Smooth muscle cell (in vitro differentiated cells): ENCODE measurements around the gene PCSK7. TPM values are rescaled to one million over a fixed set of nuclear protein-coding genes. Genes with fewer than 3 reads are reported as not detected.
A peak's percentile ranks its signal among the peaks of the same experiment; 100 is the strongest.

Experiments used
- DNase-seq: peaks from one replicate; lab custom pipeline; 2025; ENCODE audit not compliant: unreplicated experiment; lab: John Stamatoyannopoulos, UW
- H2AFZ ChIP-seq: fragments of 200-600 bp; sonication (generic); 2 replicates; pipeline ENCODE4 v1.6.0; 2016; ENCODE audit warnings: antibody characterized with exemption, low read depth, mild to moderate bottlenecking
- H3F3A ChIP-seq: fragments of 200-600 bp; sonication (generic); 2 replicates; pipeline ENCODE4 v1.6.0; 2017; ENCODE audit warnings: antibody characterized with exemption, low read depth
- H3K27ac ChIP-seq: fragments of 200-600 bp; sonication (generic); 2 replicates; pipeline ENCODE4 v1.5.1; 2016; ENCODE audit warnings: low read depth, mild to moderate bottlenecking
- H3K27me3 ChIP-seq: fragments of 200-600 bp; sonication (generic); 2 replicates; pipeline ENCODE4 v1.6.1; 2016; ENCODE audit warnings: low read depth, mild to moderate bottlenecking
- H3K36me3 ChIP-seq: fragments of 200-600 bp; sonication (generic); 2 replicates; pipeline ENCODE4 v1.5.1; 2016; ENCODE audit warnings: low read depth
- H3K4me1 ChIP-seq: fragments of 200-600 bp; sonication (generic); 2 replicates; pipeline ENCODE4 v1.5.1; 2016; ENCODE audit warnings: low read depth
- H3K4me2 ChIP-seq: fragments of 200-600 bp; sonication (generic); 2 replicates; pipeline ENCODE4 v1.6.0; 2016; ENCODE audit warnings: mild to moderate bottlenecking
- H3K4me3 ChIP-seq: fragments of 200-600 bp; sonication (generic); 2 replicates; pipeline ENCODE4 v1.5.1; 2016; ENCODE audit warnings: mild to moderate bottlenecking
- H3K79me2 ChIP-seq: fragments of 200-600 bp; sonication (generic); 2 replicates; pipeline ENCODE4 v1.6.0; 2016; ENCODE audit warnings: low read depth, mild to moderate bottlenecking
- H3K9ac ChIP-seq: fragments of 200-600 bp; sonication (generic); 2 replicates; pipeline ENCODE4 v1.6.0; 2016; ENCODE audit warnings: low read depth
- H3K9me3 ChIP-seq: fragments of 200-600 bp; sonication (generic); replicated peaks from 2 replicates; pipeline ENCODE4 v1.5.1; 2016; ENCODE audit warnings: low read depth
- H4K20me1 ChIP-seq: fragments of 200-600 bp; sonication (generic); 2 replicates; pipeline ENCODE4 v1.6.0; 2016; ENCODE audit warnings: low read depth
- CTCF ChIP-seq: fragments of 200-600 bp; sonication (generic); IDR thresholded peaks from 2 replicates; pipeline ENCODE4 v1.5.1; 2017; ENCODE audit warnings: borderline replicate concordance, mild to moderate bottlenecking, antibody characterized with exemption; ENCODE audit not compliant: insufficient read depth, poor library complexity, severe bottlenecking
- WGBS: methylation state at CpG from one replicate; pipeline ENCODE4 v1.1.7; 2016; ENCODE audit warnings: low lambda C conversion rate; 5-methylcytosine and 5-hydroxymethylcytosine counted together
- polyA plus RNA-seq: library from polyadenylated mRNA; unstranded; fragments of >200 nt; fragmentation: Nextera tagmentation; extraction: Ambion mirVana; gene quantifications from 2 replicates; pipeline ENCODE4 v1.2.1, GENCODE V29; 2016
- total RNA-seq: library from RNA; depleted of rRNA; stranded (reverse); fragments of >200 nt; gene quantifications from 2 replicates; pipeline ENCODE4 v1.2.3, GENCODE V29; 2014

PCSK7 gene
- total and polyA plus RNA-seq, 2 experiments from 2014 or later: 20.8 to 23.5 TPM

GRCh38 chr11:117177534-117178209, 54.2 kb downstream of the PCSK7 start:
- H3K9ac ChIP-seq: peak overlapping the region; percentile 85
- peaks cover 4% of the 10 kb centered on the region for H3K79me2 ChIP-seq
- H4K20me1 ChIP-seq: peaks cover 7% of the 10 kb centered on the region
- no peaks in the 10 kb centered on the region for H3K27me3 ChIP-seq
- no peak overlapping the region for H2AFZ ChIP-seq
- peaks cover 20% of the 10 kb centered on the region for H3K4me1 ChIP-seq
- peaks cover 15% of the 10 kb centered on the region for H3F3A ChIP-seq
- H3K4me3 ChIP-seq: peak overlapping the region; percentile 76
- H3K27ac ChIP-seq: peak overlapping the region; percentile 74
- H3K4me2 ChIP-seq: peak overlapping the region; percentile 91
- no peak for DNase-seq
- no peaks in the 10 kb centered on the region for H3K9me3 ChIP-seq
- TF ChIP-seq CTCF: no peak
- no peaks in the 10 kb centered on the region for H3K36me3 ChIP-seq
- WGBS: 95% methylated on average over 10 of the region's 10 CpGs

GRCh38 chr11:117176186-117176585, 55.7 kb downstream of the PCSK7 start:
- H3K9ac ChIP-seq: no peak overlapping the region
- H3K27ac ChIP-seq: no peak overlapping the region
- no peak overlapping the region for H3K4me2 ChIP-seq
- H2AFZ ChIP-seq: no peak overlapping the region
- H3K79me2 ChIP-seq: peaks cover 4% of the 10 kb centered on the region
- H3K36me3 ChIP-seq: no peaks in the 10 kb centered on the region
- H3F3A ChIP-seq: peaks cover 23% of the 10 kb centered on the region
- no peak for DNase-seq
- no peak for TF ChIP-seq CTCF
- peaks cover 33% of the 10 kb centered on the region for H3K4me1 ChIP-seq
- H4K20me1 ChIP-seq: peaks cover 19% of the 10 kb centered on the region
- 100% methylated on average over 1 of the region's 1 CpG for WGBS
- no peak overlapping the region for H3K4me3 ChIP-seq
- H3K9me3 ChIP-seq: no peaks in the 10 kb centered on the region
- no peaks in the 10 kb centered on the region for H3K27me3 ChIP-seq

GRCh38 chr11:117175781-117176180, 56.1 kb downstream of the PCSK7 start:
- peaks cover 23% of the 10 kb centered on the region for H4K20me1 ChIP-seq
- H3K79me2 ChIP-seq: peaks cover 3% of the 10 kb centered on the region
- no peak for TF ChIP-seq CTCF
- no peak overlapping the region for H2AFZ ChIP-seq
- H3K9ac ChIP-seq: no peak overlapping the region
- peaks cover 37% of the 10 kb centered on the region for H3K4me1 ChIP-seq
- H3K4me3 ChIP-seq: no peak overlapping the region
- H3K36me3 ChIP-seq: no peaks in the 10 kb centered on the region
- peaks cover 26% of the 10 kb centered on the region for H3F3A ChIP-seq
- H3K27me3 ChIP-seq: no peaks in the 10 kb centered on the region
- no peak for DNase-seq
- H3K9me3 ChIP-seq: no peaks in the 10 kb centered on the region
- no peak overlapping the region for H3K4me2 ChIP-seq
- no peak overlapping the region for H3K27ac ChIP-seq
- 81% methylated on average over 5 of the region's 5 CpGs for WGBS

- Histone ChIP-seq H3K4me2 (no peak overlapping the region), H3K79me2 (no peaks in the 10 kb centered on the region), H3K4me1 (peaks cover 41% of the 10 kb centered on the region), H3F3A (peaks cover 32% of the 10 kb centered on the region), H3K36me3 (no peaks in the 10 kb centered on the region), H2AFZ (no peak overlapping the region), H3K9ac (no peak overlapping the region), H3K9me3 (no peaks in the 10 kb centered on the region), H3K27ac (no peak overlapping the region), H3K4me3 (no peak overlapping the region), H3K27me3 (no peaks in the 10 kb centered on the region), H4K20me1 (peaks cover 30% of the 10 kb centered on the region)
- DNase-seq: no peak
- no peak for TF ChIP-seq CTCF
- WGBS: 80% methylated on average over 7 of the region's 7 CpGs
Observed at GRCh38 chr11:117175104-117175503, 56.8 kb downstream of the PCSK7 start.
